Body of pancreas (tissue), 4 donors: Measurements from ENCODE around the gene SCAPER. TPM values are rescaled to one million over a fixed set of nuclear protein-coding genes. Genes with fewer than 3 reads are reported as not detected.

Experiments
- ATAC-seq: fragments of 150-250 bp; one replicate; pipeline ENCODE4 v1.9.1; 2016
- DNase-seq, 4 donors: peaks; one replicate each; pipeline ENCODE4 v3.0.0-alpha.2; 2019
- H3K27ac ChIP-seq, 4 donors: fragments of 200-600 bp; sonication (generic); 1 replicate in 3 of 4; 2 replicates in 1 of 4; pipeline versions ENCODE4 v1.5.1 to v1.6.1; 2016 to 2019; ENCODE audit warnings: mild to moderate bottlenecking in 1 of 4, mixed read lengths in 1 of 4, moderate library complexity in 1 of 4
- H3K27me3 ChIP-seq, 2 donors: fragments of 200-600 bp; sonication (generic); one replicate each; pipeline ENCODE4 v1.6.0; 2016; ENCODE audit warnings: mild to moderate bottlenecking in 1 of 2
- H3K36me3 ChIP-seq, 2 donors: fragments of 200-600 bp; sonication (generic); replicated peaks in 1 of 2; 2 replicates each; pipeline ENCODE4 v1.5.1; 2016; ENCODE audit warnings: low read depth in 2 of 2; ENCODE audit not compliant: insufficient read depth in 1 of 2
- H3K4me1 ChIP-seq: fragments of 200-600 bp; sonication (generic); one replicate; pipeline ENCODE4 v1.6.0; 2016
- H3K4me3 ChIP-seq, 2 donors: fragments of 200-600 bp; sonication (generic); 1 replicate in 1 of 2; 2 replicates in 1 of 2; pipeline ENCODE4 v1.5.1; 2016 to 2019
- H3K9me3 ChIP-seq, 3 donors: fragments of 200-600 bp; sonication (generic); 1 replicate in 2 of 3; 2 replicates in 1 of 3; pipeline ENCODE4 v1.5.1; 2016
- CTCF ChIP-seq, 7 experiments: fragments of 450-650 bp in 4 of 7; fragments of 200-600 bp in 3 of 7; sonication (generic) in 3 of 7; IDR thresholded peaks; one replicate each; pipeline ENCODE4 v1.5.1; 2016 to 2019; ENCODE audit warnings: antibody characterized with exemption in 7 of 7
- POLR2A ChIP-seq, 3 donors: fragments of 450-650 bp; IDR thresholded peaks; one replicate each; pipeline ENCODE4 v1.6.1; 2016; ENCODE audit warnings: antibody characterized with exemption in 3 of 3, mild to moderate bottlenecking in 2 of 3
- WGBS, 2 donors: methylation state at CpG; one replicate each; pipeline ENCODE4 v1.1.5; 2017; 5-methylcytosine and 5-hydroxymethylcytosine counted together
- intact Hi-C: fragments of 100-400 bp; cut with DNase I; formaldehyde crosslinking; loops from one replicate; pipeline ENCODE4 v1.15.1; 2023
- total RNA-seq, 2 donors: library from RNA; depleted of rRNA; stranded (reverse); fragments of >200 nt; gene quantifications; one replicate each; pipeline ENCODE4 v1.1.0, GENCODE V29; 2016

SCAPER gene
- total RNA-seq, 2 donors from 2014 or later, result 22.1 to 46.2 TPM

GRCh38 chr15:76585576-76585897, 319.6 kb downstream of the SCAPER start:
- no peak overlapping the region for H3K4me3 ChIP-seq
- intact Hi-C loops, result no loop called here
- no peaks in the 10 kb centered on the region for H3K36me3 ChIP-seq
- no peaks in the 10 kb centered on the region for H3K27me3 ChIP-seq
- peaks cover 0 to 7% (median 0%) of the 10 kb centered on the region in 3 donors for H3K9me3 ChIP-seq
- TF ChIP-seq CTCF (IDR thresholded peaks at IDR 0.05) (no peak), POLR2A (IDR thresholded peaks at IDR 0.05) (no peak)
- H3K27ac ChIP-seq, result no peak overlapping the region
- ATAC-seq (no peak), DNase-seq (no peak)
- H3K4me1 ChIP-seq, result no peaks in the 10 kb centered on the region

GRCh38 chr15:76584868-76585575, 320.1 kb downstream of the SCAPER start:
- DNase-seq (no peak), ATAC-seq (no peak)
- Histone ChIP-seq H3K4me1 (no peaks in the 10 kb centered on the region), H3K4me3 (no peak overlapping the region), H3K27me3 (no peaks in the 10 kb centered on the region), H3K36me3 (no peaks in the 10 kb centered on the region), H3K27ac (no peak overlapping the region), H3K9me3 (peaks cover 0 to 7% (median 0%) of the 10 kb centered on the region in 3 donors)
- intact Hi-C loops, result no loop called here
- WGBS, 2 donors, result 86% methylated on average over 2 of the region's 2 CpGs
- no peak for TF ChIP-seq CTCF (IDR thresholded peaks at IDR 0.05)
- TF ChIP-seq POLR2A (IDR thresholded peaks at IDR 0.05), result no peak

- intact Hi-C loops, result no loop called here
- Histone ChIP-seq H3K27me3 (no peaks in the 10 kb centered on the region), H3K4me3 (no peak overlapping the region), H3K4me1 (no peaks in the 10 kb centered on the region), H3K27ac (no peak overlapping the region), H3K9me3 (peaks cover 0 to 7% (median 0%) of the 10 kb centered on the region in 3 donors), H3K36me3 (no peaks in the 10 kb centered on the region)
- no peak for TF ChIP-seq POLR2A (IDR thresholded peaks at IDR 0.05)
- TF ChIP-seq CTCF (IDR thresholded peaks at IDR 0.05), result no peak
- DNase-seq (no peak), ATAC-seq (no peak)
- WGBS, 2 donors, result 76 to 87% methylated on average over 5 of the region's 5 CpGs
Measured at GRCh38 chr15:76582550-76582949, 322.6 kb downstream of the SCAPER start.

DNA sequence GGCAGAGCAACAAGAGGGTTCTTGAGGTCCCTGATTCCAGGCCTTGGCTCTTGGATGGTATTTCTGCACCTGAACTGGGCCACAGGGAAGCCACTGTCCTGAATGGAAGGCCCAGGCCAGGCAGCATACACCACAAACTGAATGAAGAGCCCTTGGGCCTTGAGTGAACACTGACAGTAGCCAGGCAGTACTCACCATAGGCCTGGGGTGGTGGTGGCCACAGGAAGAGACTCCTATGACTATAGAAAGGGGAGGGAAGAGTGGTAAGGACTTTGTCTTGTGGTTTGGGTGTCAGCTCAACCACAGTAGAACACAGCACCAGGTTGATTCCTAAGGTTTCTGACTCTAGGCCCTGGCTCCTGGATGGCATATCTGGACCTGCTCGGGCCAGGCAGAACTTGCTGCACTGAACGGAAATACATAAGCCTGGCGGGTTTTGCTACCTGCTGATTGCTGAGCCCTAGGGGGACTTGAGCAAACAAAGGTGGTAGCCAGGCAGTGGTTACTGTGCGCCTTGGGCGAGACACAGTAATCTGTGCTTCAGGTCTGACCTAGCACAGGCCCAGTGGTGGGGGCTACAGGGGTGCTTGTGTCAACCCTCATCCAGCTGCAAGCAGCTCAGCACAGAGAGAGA, 327.1 kb downstream of the SCAPER start:
- no peak for ATAC-seq
- H3K27me3 ChIP-seq, result no peaks in the 10 kb centered on the region
- DNase-seq, result no peak
- H3K4me3 ChIP-seq, result no peak overlapping the region
- no peaks in the 10 kb centered on the region for H3K36me3 ChIP-seq
- intact Hi-C loops, result no loop called here
- TF ChIP-seq CTCF (IDR thresholded peaks at IDR 0.05) (no peak), POLR2A (IDR thresholded peaks at IDR 0.05) (no peak)
- no peak overlapping the region for H3K27ac ChIP-seq
- peaks cover 12% of the 10 kb centered on the region for H3K4me1 ChIP-seq
- peaks cover 0 to 6% (median 0%) of the 10 kb centered on the region in 3 donors for H3K9me3 ChIP-seq
- WGBS, 2 donors, result 92 to 99% methylated on average over 2 to 5 of the region's 5 CpGs
